AG09319 (cell line): ENCODE data around the gene SYVN1.

Experiments
- DNase-seq: peaks from one replicate; pipeline ENCODE4 v3.0.0-alpha.2; 2010; ENCODE audit warnings: low read depth; ENCODE audit errors: extremely low read depth
- CTCF ChIP-seq: IDR thresholded peaks from 2 replicates; pipeline ENCODE4 v1.5.1; 2011; ENCODE audit warnings: low read depth, mild to moderate bottlenecking, inconsistent platforms, low read length, moderate library complexity

Gene SYVN1

DNA sequence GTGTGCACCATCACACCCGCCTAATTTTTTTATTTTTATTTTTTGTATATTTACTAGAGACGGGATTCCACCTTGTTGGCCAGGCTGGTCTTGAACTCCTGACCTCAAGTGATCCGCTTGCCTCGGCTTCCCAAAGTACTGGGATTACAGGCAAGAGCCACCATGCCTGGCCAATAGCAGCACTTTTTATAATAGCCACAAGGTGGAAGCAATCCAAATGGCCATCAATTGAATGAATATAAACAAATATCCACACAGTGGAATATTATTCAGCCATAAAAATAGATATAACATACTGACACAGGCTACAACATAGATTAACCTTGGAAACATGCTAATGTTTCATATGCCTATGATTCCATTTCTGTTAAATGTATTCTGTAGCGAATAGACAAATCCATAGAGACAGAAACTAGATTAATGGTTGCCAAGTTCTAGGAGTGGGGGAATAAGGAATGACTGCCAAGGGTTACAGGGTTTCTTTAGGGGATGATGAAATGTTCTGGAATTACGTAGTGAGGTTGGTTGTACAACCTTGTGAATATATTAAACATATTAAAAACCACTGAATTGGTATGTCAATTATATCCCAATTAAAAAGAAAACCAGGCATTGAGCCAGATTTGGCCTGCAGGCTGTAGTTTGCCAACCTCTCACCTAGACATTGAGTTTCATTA is 33.5 kb downstream of the SYVN1 start:
- no peak for TF ChIP-seq CTCF
- DNase-seq, result no peak

DNA sequence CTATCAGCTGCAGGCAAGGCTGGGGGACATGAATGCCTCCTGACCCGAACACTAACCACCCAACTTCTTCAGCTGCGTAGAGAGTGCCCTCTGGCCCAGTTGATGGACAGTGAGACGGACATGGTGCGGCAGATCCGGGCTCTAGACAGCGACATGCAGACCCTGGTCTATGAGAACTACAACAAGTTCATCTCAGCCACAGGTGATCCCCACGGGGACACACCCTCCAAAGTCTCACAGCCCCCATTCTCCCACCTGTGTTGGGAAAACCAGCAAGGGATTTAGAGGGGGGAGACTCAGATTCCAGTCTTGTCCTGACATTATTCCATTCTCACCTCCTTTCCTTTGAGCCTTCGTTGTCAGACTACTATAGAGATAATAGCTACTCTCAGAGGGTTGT is 37.4 kb downstream of the SYVN1 start:
- no peak for TF ChIP-seq CTCF

DNA sequence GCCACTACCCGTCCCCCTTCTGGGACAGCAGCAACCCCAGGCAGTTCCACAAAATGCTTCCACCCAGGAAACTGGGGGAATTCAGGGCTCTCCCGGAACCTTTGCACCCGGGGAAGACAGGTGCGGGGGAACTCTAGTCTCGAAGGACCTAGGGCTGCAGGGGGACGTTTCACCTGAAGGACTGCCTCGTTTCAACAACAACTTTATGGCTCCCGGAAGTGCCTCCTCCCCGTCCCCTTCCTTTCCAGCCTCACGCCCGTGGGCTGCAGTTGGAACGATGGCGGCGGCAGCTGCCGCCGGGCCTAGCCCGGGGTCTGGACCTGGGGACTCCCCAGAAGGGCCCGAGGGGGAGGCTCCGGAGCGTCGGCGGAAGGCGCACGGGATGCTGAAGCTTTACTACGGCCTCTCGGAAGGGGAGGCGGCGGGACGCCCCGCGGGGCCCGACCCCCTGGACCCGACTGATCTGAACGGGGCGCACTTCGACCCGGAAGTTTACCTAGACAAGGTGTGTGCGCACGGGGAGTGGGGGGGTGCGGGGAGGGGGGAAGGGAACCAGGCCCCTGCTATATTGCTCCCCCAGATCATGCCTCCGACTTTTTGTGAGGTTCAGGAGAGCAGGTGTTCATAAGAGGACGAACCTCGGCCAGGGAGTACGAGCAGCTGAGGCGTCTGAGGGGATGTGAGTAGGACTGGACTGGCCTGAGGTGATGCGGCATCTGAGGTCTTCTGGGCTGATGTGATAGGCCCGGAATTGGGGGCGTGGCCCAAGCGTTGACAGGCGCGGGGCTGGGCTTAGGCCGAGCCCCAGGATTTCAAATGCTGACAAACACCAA is 38.1 kb downstream of the SYVN1 start, which contains the start of gene VPS51:
Gene VPS51 (plus strand): TSS at position 241 of the 833 bp plus-strand sequence. CDS start 37 bp downstream, at position 278.
- TF ChIP-seq CTCF, result no peak
- DNase-seq, result peak; percentile 78

More for the DNA sequence above, 37.4 kb downstream of the SYVN1 start:
- no peak for DNase-seq

DNA sequence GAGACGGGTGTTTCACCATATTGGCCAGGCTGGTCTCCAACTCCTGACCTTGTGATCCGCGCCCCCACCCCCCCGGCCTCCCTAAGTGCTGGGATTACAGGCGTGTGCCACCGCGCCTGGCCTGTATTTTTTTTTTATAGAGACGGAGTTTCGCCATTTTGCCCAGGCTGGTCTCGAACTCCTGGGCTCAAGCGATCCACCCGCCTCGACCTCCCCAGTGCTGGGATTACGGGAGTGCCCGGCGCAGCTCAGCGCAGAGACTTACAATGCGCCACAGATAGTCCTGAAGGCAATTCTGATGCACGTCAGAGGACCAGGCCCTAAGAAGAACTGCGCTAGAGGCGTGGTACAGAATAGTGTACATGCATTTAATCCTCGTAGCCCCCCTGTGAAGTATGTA is 38.9 kb downstream of the SYVN1 start:
- no peak for TF ChIP-seq CTCF
- DNase-seq, result no peak

DNA sequence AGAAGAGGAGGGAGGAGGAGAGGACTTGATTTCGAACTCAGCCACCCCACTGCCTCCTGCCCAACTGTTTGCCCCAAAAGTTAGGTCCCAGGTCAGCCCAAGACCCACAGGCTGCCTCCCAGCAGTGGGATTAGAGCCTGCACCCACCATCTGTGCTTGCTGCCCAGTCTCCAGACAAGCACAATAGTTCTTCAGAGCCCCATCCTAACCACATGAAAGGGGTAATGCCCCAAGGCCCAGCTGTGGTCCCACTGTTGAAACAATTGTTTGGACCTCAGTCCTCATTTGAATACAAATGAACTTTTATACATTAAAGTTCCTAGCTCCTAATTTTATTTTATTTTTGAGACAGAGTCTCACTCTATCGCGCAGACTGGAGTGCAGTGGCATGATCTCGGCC is 43.7 kb downstream of the SYVN1 start:
- DNase-seq, result no peak
- no peak for TF ChIP-seq CTCF

GRCh38 chr11:65089621-65090020 is 44.7 kb downstream of the SYVN1 start:
- TF ChIP-seq CTCF, result no peak
- no peak for DNase-seq

DNA sequence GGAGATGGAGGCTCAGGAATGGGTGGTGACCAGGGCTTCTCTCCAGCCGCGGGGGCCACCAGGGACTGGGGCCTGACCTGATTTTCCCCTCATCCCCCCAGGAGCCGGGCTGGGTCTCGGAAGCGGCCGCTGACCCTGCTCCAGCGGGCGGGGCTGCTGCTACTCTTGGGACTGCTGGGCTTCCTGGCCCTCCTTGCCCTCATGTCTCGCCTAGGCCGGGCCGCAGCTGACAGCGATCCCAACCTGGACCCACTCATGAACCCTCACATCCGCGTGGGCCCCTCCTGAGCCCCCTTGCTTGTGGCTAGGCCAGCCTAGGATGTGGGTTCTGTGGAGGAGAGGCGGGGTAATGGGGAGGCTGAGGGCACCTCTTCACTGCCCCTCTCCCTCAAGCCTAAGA is 46.5 kb downstream of the SYVN1 start:
- DNase-seq, result no peak
- no peak for TF ChIP-seq CTCF
